OCI-LY1 (cell line): Measurements from ENCODE around the gene BLM.

Experiments
- H2AFZ ChIP-seq: fragments of 200-600 bp; sonication (generic), shearing (Covaris generic); 2 replicates; pipeline ENCODE4 v1.6.0; 2014; ENCODE audit warnings: antibody characterized with exemption, mild to moderate bottlenecking, low read length
- H3F3A ChIP-seq: fragments of 200-600 bp; sonication (generic), shearing (Covaris generic); 2 replicates; pipeline ENCODE4 v1.6.0; 2014; ENCODE audit warnings: mild to moderate bottlenecking, antibody characterized with exemption, low read length, moderate library complexity; ENCODE audit not compliant: insufficient read depth
- H3K27ac ChIP-seq: fragments of 200-600 bp; sonication (generic); 2 replicates; pipeline ENCODE4 v1.5.1; 2014; ENCODE audit warnings: low read length, mixed run types, mild to moderate bottlenecking, low read depth; ENCODE audit not compliant: poor library complexity, severe bottlenecking
- H3K27me3 ChIP-seq: fragments of 200-600 bp; sonication (generic); 2 replicates; pipeline ENCODE4 v1.6.0; 2014; ENCODE audit warnings: antibody characterized with exemption, mild to moderate bottlenecking, low read length, moderate library complexity; ENCODE audit not compliant: insufficient read depth
- H3K36me3 ChIP-seq: fragments of 200-600 bp; sonication (generic); 2 replicates; pipeline ENCODE4 v1.6.1; 2014; ENCODE audit warnings: mild to moderate bottlenecking, antibody characterized with exemption, low read length, moderate library complexity, mixed read lengths; ENCODE audit not compliant: insufficient read depth
- H3K4me1 ChIP-seq: fragments of 200-600 bp; sonication (generic); 2 replicates; pipeline ENCODE4 v1.5.1; 2014; ENCODE audit warnings: mild to moderate bottlenecking, low read length, moderate library complexity; ENCODE audit not compliant: insufficient read depth, severe bottlenecking
- H3K4me2 ChIP-seq: fragments of 200-600 bp; sonication (generic), shearing (Covaris generic); 2 replicates; pipeline ENCODE4 v1.6.1; 2014; ENCODE audit warnings: low read length
- H3K4me3 ChIP-seq: fragments of 200-600 bp; sonication (generic); 2 replicates; pipeline ENCODE4 v1.5.1; 2014; ENCODE audit warnings: low read length, low read depth, mild to moderate bottlenecking, mixed read lengths; ENCODE audit not compliant: poor library complexity, severe bottlenecking
- H3K79me2 ChIP-seq: fragments of 200-600 bp; shearing (Covaris generic); 2 replicates; pipeline ENCODE4 v1.6.1; 2016; ENCODE audit warnings: mixed run types, low read length, mixed read lengths; ENCODE audit not compliant: insufficient read depth
- H3K9ac ChIP-seq: fragments of 200-600 bp; sonication (generic), shearing (Covaris generic); 2 replicates; pipeline ENCODE4 v1.6.1; 2014; ENCODE audit warnings: mild to moderate bottlenecking, low read length, mixed read lengths
- H3K9me2 ChIP-seq: fragments of 200-600 bp; sonication (generic), shearing (Covaris generic); 2 replicates; pipeline ENCODE4 v1.6.1; 2014; ENCODE audit warnings: low read depth, mild to moderate bottlenecking, low read length, mixed read lengths
- H3K9me3 ChIP-seq: fragments of 200-600 bp; shearing (Covaris generic); 2 replicates; pipeline ENCODE4 v1.6.1; 2014; ENCODE audit warnings: low read length, mixed read lengths
- H4K20me1 ChIP-seq: fragments of 200-600 bp; sonication (generic), shearing (Covaris generic); 2 replicates; pipeline ENCODE4 v1.6.0; 2016; ENCODE audit warnings: mild to moderate bottlenecking, low read length; ENCODE audit not compliant: insufficient read depth
- CTCF ChIP-seq: fragments of 200-600 bp; sonication (generic), shearing (Covaris generic); IDR thresholded peaks from 2 replicates; pipeline ENCODE4 v1.5.1; 2017; ENCODE audit warnings: mild to moderate bottlenecking, antibody characterized with exemption, low read length, moderate library complexity, mixed read lengths
- EZH2 ChIP-seq: fragments of 200-600 bp; sonication (generic), shearing (Covaris generic); IDR thresholded peaks from 2 replicates; pipeline ENCODE4 v1.8.0; 2017; ENCODE audit warnings: borderline replicate concordance, mixed run types, mild to moderate bottlenecking, antibody characterized with exemption, low read length, moderate library complexity, mixed read lengths

The BLM gene

DNA sequence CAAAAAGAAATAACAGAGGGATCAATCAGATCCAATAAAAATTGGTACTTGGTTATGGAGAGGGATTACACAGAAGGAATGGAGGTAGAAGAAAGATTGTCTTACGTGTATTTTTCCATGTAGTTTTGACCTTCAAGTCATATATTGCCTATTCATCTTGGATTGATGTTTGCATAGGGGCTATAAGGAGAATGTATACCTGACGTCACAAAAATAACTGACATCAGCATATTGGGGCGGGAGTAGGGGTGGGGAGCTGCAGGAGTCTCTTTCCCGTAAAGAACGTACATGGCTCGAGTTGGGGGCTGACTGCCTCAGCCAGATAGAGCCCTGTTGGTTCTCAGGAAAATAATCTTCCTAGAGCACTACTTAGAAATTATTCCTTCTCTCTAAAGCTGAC lies 145.3 kb downstream of the BLM start:
- no peaks in the 10 kb centered on the region for H4K20me1 ChIP-seq
- no peaks in the 10 kb centered on the region for H3K79me2 ChIP-seq
- H3K36me3 ChIP-seq, result no peaks in the 10 kb centered on the region
- no peak overlapping the region for H3K27ac ChIP-seq
- H3K9me3 ChIP-seq, result no peaks in the 10 kb centered on the region
- H2AFZ ChIP-seq, result no peak overlapping the region
- H3F3A ChIP-seq, result no peaks in the 10 kb centered on the region
- TF ChIP-seq EZH2 (no peak), CTCF (no peak)
- H3K9ac ChIP-seq, result no peak overlapping the region
- 0 out of 2 replicates have a peak, but pooled peaks cover 9% of the 10 kb centered on the region for H3K27me3 ChIP-seq
- no peak overlapping the region for H3K4me3 ChIP-seq
- H3K4me2 ChIP-seq, result no peak overlapping the region
- H3K9me2 ChIP-seq, result no peaks in the 10 kb centered on the region
- H3K4me1 ChIP-seq, result peaks cover under 1% of the 10 kb centered on the region

- Histone ChIP-seq H3F3A (no peaks in the 10 kb centered on the region), H2AFZ (no peak overlapping the region), H3K36me3 (no peaks in the 10 kb centered on the region), H3K9ac (no peak overlapping the region), H3K9me3 (no peaks in the 10 kb centered on the region), H3K79me2 (no peaks in the 10 kb centered on the region), H3K4me1 (no peaks in the 10 kb centered on the region), H4K20me1 (no peaks in the 10 kb centered on the region), H3K27ac (no peak overlapping the region), H3K9me2 (no peaks in the 10 kb centered on the region), H3K4me3 (no peak overlapping the region), H3K27me3 (0 out of 2 replicates have a peak, but pooled peaks cover 9% of the 10 kb centered on the region), H3K4me2 (no peak overlapping the region)
- TF ChIP-seq CTCF (no peak), EZH2 (no peak)
Observed at GRCh38 chr15:90862964-90863778, 146.0 kb downstream of the BLM start.

DNA sequence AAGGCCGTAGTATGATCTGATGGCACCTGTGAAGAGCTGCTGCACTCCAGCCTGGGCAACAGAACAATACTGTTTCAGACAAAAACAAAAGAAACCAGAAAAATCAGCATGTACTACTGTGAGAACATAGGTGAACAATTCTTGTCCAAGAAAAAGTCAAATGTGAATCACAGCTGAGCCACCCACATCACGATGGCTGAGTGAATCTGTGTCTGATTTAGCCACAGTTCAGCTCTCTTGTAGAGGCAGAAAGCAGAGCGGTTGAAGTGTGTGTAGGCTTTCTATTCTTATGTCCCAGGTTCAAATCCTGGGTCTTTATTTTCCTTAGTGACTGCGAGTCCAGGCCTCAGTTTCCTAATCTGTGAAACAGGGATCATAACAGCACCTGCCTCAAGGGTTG lies 146.8 kb downstream of the BLM start:
- no peaks in the 10 kb centered on the region for H3K79me2 ChIP-seq
- H3F3A ChIP-seq, result no peaks in the 10 kb centered on the region
- no peaks in the 10 kb centered on the region for H4K20me1 ChIP-seq
- H3K4me1 ChIP-seq, result no peaks in the 10 kb centered on the region
- no peaks in the 10 kb centered on the region for H3K36me3 ChIP-seq
- TF ChIP-seq EZH2 (no peak), CTCF (no peak)
- H3K9me3 ChIP-seq, result no peaks in the 10 kb centered on the region
- H3K9me2 ChIP-seq, result no peaks in the 10 kb centered on the region
- H3K4me3 ChIP-seq, result no peak overlapping the region
- H3K4me2 ChIP-seq, result no peak overlapping the region
- no peak overlapping the region for H3K9ac ChIP-seq
- H3K27me3 ChIP-seq, result 0 out of 2 replicates have a peak, but pooled peaks cover 9% of the 10 kb centered on the region
- no peak overlapping the region for H2AFZ ChIP-seq
- H3K27ac ChIP-seq, result no peak overlapping the region
